NAMALWA (cell line): ENCODE measurements around the gene ESYT2.
A peak's percentile ranks its signal among the peaks of the same experiment; 100 is the strongest.
"Not testable (repeated sequence)": the region's sequence is repeated elsewhere in the genome, so short reads cannot be mapped to it uniquely, and the experiment has no call there.

Source experiments
- DNase-seq: peaks from one replicate; pipeline ENCODE4 v3.0.0-alpha.2; 2015; ENCODE audit warnings: low spot score

ESYT2 gene

GRCh38 chr7:158829342-158830210, at the start of gene ESYT2:
TSS of gene ESYT2 (minus strand) at chr7:158829509. CDS start at chr7:158829418, 91 bp downstream.
- peak; percentile 96 for DNase-seq

- not testable (repeated sequence) for DNase-seq
These were observed 49.1 kb upstream of the ESYT2 start for GRCh38 chr7:158878151-158879079.

DNA sequence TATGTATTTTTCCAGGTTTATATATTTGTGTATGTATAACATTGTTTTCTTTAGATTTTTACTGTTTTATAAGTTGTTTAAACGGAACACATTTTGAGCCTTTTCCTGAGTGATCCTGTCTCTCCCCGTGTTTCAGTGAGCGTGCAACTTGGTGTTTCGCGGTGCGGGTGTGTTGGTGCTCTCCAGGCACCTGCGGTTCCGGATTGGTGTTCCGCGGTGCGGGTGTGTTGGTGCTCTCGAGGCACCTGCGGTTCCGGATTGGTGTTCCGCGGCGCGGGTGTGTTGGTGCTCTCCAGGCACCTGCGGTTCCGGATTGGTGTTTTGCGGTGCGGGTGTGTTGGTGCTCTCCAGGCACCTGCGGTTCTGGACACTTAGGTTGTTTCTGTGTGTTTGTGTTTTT, 47.7 kb upstream of the ESYT2 start:
- DNase-seq: no peak

DNA sequence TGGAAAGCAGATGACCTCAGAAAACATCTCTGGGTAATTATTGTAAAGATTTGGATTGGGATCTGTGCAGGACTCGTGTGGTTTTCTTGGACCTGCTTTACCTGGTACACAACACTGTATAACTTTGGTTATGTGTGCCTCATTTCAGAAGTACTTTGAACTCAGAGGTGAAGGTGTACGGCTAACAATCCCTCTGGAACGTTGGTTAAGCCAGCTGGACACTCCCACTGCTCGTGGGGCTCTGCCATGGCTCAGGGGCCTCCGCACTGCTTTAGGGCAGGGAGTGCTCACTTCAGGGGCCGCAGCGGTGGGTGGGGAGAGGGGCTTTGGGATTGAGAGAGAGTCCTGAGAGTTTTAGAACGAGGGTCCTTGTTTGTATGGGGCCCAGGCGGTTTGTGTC, 40.6 kb upstream of the ESYT2 start:
- DNase-seq: no peak

DNA sequence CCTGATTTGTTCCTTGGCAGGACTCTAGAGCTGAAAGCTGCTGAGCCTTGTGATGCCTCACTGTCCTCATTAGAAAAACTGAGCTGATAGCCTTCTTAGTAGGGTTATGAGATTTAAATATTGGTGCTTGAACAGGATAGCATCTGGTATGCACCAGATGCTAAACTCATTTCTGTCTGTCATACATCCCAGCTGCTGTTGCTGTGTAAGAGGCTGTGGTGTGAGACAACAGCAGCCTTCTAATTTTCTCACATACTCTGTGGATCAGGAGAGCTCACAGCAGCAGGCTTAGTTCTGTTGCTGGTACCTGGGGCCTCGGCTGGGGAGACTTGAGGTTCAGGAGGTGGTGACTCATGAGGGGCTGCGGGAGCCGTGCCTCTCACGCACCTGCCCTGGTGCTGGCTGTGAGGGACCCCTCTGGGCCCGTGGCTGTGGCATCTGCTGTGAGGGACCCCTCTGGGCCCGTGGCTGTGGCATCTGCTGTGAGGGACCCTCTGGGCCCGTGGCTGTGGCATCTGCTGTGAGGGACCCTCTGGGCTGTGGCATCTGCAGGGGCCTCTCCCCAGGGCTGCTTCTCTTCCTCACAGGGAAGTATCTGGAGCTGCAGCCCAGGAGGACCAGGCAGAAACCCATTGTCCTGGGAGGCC, 39.6 kb upstream of the ESYT2 start:
- DNase-seq: no peak

- DNase-seq: no peak
These were observed 38.1 kb upstream of the ESYT2 start for GRCh38 chr7:158867214-158867984.

GRCh38 chr7:158865977-158866376, 36.7 kb upstream of the ESYT2 start:
- DNase-seq: no peak

DNA sequence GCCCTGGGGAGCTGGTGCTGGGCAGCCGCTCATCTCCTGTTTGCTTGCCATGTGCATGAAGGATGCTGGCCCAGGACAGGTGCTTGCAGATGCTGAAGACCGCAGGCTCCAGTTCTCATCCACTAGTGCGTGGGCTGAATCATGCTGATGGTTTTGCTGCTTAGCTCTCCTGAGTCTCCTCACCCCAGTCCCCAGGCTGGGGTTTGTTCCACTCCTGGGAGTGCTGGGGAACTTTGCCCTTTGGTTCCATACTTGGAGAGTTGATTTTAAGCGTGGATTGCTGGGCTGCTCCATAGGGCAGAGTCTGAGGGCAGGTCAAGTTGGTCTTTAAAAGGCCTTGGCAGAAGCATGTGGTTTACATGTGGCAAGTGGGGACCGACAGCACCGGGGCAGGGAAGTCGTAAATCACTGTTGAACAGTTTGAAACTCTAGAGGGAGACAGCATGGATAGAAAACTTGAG, 36.2 kb upstream of the ESYT2 start:
- DNase-seq: no peak

DNA sequence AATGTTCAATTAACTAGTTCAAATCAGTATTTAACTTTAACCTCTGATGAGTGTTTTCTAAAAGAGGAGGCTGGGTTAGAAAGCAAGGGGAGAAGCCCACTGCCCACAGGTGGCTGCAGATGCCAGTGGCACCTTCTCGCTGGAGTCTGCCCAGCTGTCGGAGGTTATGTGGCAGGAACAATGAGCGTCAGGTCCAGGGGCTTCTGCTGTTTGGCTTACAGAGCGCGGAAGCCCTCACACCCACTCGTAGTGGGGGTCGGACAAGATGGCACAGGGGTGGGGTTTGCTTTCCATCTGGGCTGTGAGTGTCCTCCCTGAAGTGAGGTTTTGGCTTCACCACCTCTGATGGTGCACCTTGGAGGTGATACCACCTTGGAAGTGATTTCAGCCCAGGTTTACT, 35.5 kb upstream of the ESYT2 start:
- DNase-seq: no peak

DNA sequence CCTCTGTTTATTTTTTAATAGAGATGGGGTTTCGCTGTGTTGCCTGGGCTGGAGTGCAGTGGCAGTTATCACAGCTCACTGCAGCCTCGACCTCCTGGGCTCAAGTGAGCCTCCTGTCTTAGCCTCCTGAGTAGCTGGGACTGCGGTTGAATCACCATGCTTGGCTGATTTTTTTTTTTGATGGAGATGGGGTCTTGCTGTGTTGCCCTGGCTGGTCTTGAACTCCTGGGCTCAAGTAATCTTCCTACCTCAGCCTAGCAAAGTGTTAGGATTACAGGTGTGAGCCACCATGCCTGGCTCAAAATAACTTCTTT, 35.2 kb upstream of the ESYT2 start:
- no peak for DNase-seq

DNA sequence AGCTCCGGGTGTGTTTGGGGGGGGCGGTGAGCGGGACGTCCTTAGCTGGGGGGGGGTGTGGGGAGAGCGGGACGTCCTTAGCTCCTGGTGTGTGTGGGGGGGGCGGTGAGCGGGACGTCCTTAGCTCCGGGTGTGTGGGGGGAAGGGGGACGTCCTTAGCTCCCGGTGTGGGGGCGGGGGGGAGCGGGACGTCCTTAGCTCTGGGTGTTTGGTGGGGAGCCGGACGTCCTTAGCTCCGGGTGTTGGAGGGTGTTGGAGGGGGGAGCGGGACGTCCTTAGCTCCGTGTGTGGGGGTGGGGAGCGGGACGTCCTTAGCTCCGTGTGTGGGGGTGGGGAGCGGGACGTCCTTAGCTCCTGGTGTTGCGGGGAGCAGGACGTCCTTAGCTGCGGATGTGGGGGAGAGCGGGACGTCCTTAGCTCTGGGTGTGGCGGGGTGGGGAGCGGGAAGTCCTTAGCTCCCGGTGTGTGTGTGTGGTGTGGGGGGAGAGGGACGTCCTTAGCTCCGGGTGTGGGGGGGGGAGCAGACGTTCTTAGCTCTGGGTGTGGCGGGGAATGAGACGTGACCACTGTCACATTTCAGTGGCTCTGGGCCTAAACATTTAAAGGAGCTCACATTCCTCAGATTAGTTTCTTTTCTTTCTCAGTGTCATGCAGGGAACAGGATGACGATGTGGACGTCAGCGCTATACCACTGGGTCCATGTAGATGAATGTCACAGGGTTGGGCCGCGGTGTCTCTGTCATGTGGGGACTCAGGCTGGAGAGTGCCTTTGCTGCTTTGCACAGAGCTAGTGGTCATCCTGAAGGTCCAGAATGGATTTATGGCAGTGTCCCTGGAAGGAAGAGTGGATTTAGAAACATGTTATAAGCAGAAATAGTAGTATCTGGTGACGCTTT, 34.5 kb upstream of the ESYT2 start:
- no peak for DNase-seq

DNA sequence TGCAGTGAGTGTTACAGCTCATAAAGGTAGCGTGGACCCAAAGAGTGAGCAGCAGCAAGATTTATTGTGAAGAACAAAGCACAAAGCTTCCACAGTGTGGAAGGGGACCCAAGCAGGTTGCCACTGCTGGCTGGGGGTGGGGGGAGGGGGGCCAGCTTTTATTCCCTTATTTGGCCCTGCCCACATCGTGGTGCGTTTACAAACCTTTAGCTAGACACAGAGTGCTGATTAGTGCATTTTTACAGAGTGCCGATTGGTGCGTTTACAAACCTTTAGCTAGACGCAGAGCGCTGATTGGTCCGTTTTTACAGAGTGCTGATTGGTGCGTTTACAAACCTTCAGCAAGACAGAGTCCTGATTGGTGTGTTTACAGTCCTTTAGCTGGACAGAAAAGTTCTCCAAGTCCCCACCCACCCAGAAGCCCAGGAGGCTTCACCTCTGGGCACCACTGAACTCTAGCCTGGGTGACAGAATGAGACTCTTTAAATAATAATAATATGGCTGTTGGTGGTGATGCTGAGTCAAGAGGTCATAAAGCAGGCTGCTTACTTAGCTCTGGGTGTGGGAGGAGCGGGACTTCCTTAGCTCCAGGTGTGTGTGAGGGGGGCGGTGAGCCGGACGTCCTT, 33.8 kb upstream of the ESYT2 start:
- DNase-seq: not testable (repeated sequence)

DNA sequence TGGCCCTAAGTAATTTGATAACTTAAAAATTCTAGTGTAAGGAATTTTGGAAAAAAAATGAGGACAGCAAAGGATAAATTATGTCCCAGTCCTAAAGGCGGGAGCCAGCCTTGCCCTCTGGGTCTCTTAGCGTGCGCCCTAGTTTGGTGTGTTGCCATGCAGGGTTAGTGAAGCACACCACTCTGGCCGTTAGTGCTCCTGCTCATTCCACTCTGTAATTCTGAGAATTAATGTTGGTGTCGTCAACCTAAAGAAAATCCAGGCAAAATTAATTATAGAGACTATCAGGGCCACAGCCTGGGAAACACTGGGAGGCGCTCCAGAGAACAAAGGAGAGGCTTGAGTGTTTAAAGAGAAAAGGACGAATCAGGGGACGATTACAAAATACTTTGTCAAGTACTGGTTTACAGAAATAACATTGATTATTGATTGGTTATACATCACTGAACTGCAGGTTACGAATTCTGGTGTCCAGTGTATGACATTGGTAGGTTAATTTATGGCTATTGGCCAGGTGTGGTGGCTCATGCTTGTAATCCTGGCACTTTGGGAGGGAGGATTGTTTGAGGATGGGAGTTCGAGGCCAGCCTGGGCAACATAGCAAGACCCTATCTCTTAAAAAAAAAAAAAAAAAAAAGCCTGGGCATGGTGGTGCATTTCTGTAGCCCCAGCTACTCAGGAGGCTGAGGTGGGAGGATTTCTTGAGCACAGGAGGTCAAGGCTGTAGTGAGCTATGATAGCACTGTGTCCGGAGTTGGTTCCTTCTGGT, 32.8 kb upstream of the ESYT2 start:
- no peak for DNase-seq

DNA sequence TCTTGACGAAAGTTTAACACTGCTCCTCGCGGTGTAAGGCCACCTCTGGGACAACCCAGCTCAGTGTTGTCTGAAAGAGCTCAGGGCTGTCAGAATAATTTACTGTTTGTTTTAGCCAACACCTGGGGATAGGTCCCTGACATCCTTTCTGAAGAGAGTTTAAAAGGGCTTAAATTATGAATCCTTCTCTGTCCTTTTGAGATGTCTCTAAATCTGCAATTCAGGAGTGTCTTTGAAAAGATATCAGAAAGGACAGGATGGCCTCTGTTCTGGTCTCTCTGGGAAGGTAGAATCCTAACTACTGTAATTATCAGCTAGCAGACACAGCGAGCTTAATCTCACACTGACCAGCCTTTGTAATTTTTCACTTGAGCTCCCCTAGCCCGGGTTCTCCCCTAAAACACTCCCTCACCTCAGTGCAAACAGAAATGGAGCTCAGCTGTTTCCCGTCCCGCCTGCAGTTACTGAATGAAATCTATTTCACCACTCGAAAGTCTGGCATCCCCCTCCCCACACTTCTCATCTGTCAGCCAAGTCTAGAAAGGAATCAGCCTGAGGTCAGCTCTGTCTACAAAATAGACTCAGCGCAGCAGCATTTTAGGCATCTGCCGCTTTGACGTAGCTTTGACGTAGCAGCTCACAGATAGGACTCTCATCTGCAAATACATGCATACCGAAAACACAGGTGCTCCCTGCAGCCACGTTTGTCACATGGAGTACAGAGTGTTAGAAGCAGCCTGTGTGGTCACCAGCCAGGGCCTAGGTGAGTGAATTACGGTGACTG, 31.9 kb upstream of the ESYT2 start:
- no peak for DNase-seq

GRCh38 chr7:158860394-158860793, 31.1 kb upstream of the ESYT2 start:
- DNase-seq: no peak

DNA sequence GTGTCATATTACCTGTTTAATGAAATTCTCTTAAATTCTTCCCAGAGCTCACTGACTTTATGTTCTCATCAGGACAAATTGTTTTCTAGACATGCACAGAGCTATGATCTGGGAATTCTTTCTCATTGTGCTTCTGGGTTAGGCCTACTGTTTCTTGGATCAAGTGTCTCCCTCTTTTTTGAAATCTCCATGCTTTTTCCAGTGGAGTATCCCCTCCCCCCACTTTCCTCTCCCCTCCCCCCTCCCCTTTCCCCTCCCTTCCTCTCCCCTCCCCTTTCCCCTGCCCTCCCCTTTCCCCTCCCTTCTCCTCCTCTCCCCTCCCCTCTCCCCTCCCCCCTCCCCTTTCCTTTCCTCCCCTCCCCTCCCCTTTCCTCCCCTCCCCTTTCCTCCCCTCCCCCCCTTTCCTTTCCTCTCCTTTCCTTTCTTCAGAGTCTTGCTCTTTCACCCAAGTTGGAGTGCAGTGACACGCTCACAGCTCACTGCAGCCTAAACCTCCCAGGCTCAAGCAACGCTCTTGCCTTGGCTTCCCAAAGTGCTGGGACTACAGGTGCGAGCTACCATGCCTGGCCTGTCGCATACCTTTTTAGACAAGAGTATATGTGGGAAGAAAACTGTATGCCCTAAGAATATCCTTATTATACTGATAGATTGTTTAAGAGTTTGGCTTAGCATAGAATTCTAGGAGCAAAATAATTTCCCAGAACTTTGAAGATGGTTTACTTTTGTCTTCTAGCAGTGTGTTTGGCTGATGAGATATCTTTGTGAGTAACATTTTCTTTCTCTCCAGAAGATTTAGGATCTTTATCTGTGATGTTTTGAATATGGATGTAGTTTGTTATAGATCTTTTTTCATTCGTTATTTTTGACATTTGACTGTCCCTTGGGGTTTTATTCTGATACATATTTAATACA, 29.5 kb upstream of the ESYT2 start:
- DNase-seq: no peak

DNA sequence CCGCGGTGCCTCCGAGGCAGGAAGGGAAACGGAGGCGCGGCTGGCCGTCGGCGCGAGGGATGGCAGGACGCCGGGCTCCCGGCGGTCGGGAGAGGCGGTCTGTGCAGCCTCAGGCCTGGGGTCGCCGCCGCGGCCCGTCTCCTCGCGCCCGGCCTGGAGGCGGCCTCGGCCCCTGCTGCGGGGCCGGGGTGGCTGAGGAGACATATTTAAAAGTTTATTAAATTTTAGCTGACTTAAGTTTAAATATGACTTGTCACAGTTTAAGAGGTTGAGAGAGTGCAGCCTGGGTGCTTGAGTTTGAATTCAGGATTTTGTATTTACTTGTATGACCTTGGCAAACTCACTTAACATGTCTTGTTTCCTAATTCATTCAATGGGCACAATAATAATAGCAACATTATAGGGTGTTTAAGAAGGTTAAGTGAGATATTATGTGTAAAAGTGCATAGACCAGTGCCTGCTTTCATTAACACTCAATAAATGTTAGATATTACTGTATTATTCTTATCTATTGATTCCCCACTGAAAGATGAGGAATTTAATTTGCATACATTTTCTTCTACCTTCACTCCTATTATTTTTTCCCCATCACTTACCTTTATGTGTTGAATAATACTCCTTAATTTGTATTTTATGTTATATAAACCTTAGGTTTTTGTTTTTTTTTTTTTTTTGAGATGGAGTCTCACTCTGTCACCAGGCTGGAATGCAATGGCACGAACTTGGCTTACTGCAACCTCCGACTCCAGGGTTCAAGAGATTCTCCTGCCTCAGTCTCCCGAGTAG, 27.8 kb upstream of the ESYT2 start:
- no peak for DNase-seq
